ENCODE data around the gene DCD. TPM values are rescaled to one million over a fixed set of nuclear protein-coding genes. Genes with fewer than 3 reads are reported as not detected.

The DCD gene
- total and polyA plus RNA-seq, 9 of the 15 experiments (the other 6 are each of a cell fraction or from before 2014, with no cell fraction given): not detected

GRCh38 chr12:54606556-54606955 lies 41.6 kb downstream of the DCD start:
- H3K9ac ChIP-seq (ENCODE audit: insufficient read depth in 1 of 2, low read depth in 2 of 2, low read length in 2 of 2): no peak overlapping the region
- 0% methylated on average over 3 of the region's 4 CpGs for WGBS (ENCODE audit: insufficient coverage, low coverage, missing lambda C conversion rate)
- DNase-seq (ENCODE audit: extremely low read depth in 1 of 4, low spot score in 3 of 4): no peak

More at GRCh38 chr12:54606556-54606955, 41.6 kb downstream of the DCD start:
- H2AFZ ChIP-seq (ENCODE audit: low read depth, low read length): no peak overlapping the region
- BruUV-seq (replicated peaks): no TSS peak
- H3K4me2 ChIP-seq (ENCODE audit: insufficient read depth, low read length): no peak overlapping the region
- POLR2A ChIA-PET: interaction anchor here (0.6 kb wide), 1 partner anchor 52 kb away, joined by 3 read pairs; no protein-coding TSS in a partner anchor
- no peaks in the 10 kb centered on the region for H3K36me3 ChIP-seq (ENCODE audit: control insufficient read depth, insufficient read depth, low read length)
- TF ChIP-seq SAFB (IDR thresholded peaks at IDR 0.05; ENCODE audit: borderline replicate concordance, low read depth, low read length): no peak
- no peak for TF ChIP-seq NCOA4 (IDR thresholded peaks at IDR 0.05; ENCODE audit: partially characterized antibody)
- TF ChIP-seq LCOR (CRISPR knock-in tag; IDR thresholded peaks at IDR 0.05): no peak
- TF ChIP-seq CBX3 (IDR thresholded peaks at IDR 0.05; ENCODE audit: borderline replicate concordance in 1 of 2, low read length in 2 of 2): no peak
- TF ChIP-seq KDM4B (IDR thresholded peaks at IDR 0.05; ENCODE audit: borderline replicate concordance in 2 of 2, low read depth in 1 of 2): no peak
- TF ChIP-seq CLOCK (CRISPR knock-in tag; IDR thresholded peaks at IDR 0.05; ENCODE audit: borderline replicate concordance): no peak
- TF ChIP-seq PCBP1 (IDR thresholded peaks at IDR 0.05; ENCODE audit: low read depth, low read length, poor library complexity, severe bottlenecking): no peak
- TF ChIP-seq SETDB1 (IDR thresholded peaks at IDR 0.05; ENCODE audit: low read length): no peak
- no peak for TF ChIP-seq ATF2 (CRISPR knock-in tag; IDR thresholded peaks at IDR 0.05)
- TF ChIP-seq BACH1 (tag; IDR thresholded peaks at IDR 0.05): no peak
- TF ChIP-seq FOXP1 (CRISPR knock-in tag; IDR thresholded peaks at IDR 0.05): no peak
- no peak for TF ChIP-seq BRF2 (IDR thresholded peaks at IDR 0.05; ENCODE audit: borderline replicate concordance, insufficient read depth, insufficient read length)
- TF ChIP-seq ZNF212 (CRISPR knock-in tag; IDR thresholded peaks at IDR 0.05): no peak
- H4K20me1 ChIP-seq (replicated peaks; ENCODE audit: control insufficient read depth, insufficient read depth, low read length): no peaks in the 10 kb centered on the region; the same call in 1 of the 2 replicates
- FAIRE-seq (no peak), ATAC-seq (no peak)
- peaks cover 0 to 16% of the 10 kb centered on the region in 2 experiments; a peak in 3 of 5 replicates for H3K27me3 ChIP-seq (ENCODE audit: control insufficient read depth in 2 of 2, insufficient read depth in 2 of 2, low read length in 2 of 2)
- no peaks in the 10 kb centered on the region for H3K4me1 ChIP-seq (replicated peaks in 1 of 2; ENCODE audit: control insufficient read depth in 2 of 2, insufficient read depth in 2 of 2, low read length in 2 of 2)
- intact Hi-C loops (cut with micrococcal nuclease) (loop anchor here (10.0 kb wide), 1 partner anchor 348 kb away; no protein-coding TSS in a partner anchor), in situ Hi-C loops (cut with MboI) (no loop called here)
- CTCF ChIA-PET (ENCODE audit: low intra/inter-chr PET ratio): no interaction called here
- H3K27ac ChIP-seq (ENCODE audit: extremely low read depth, low read depth, low read length): no peak overlapping the region
- no peaks in the 10 kb centered on the region for H3K9me1 ChIP-seq (ENCODE audit: control insufficient read depth, insufficient read depth, low read length)
- H3K79me2 ChIP-seq (ENCODE audit: control insufficient read depth, insufficient read depth, low read length): no peaks in the 10 kb centered on the region
- no peaks in the 10 kb centered on the region for H3K9me3 ChIP-seq (replicated peaks; ENCODE audit: control insufficient read depth, insufficient read depth, low read depth, low read length)
- no peak overlapping the region for H3K4me3 ChIP-seq
